ENCODE results near the gene PFN3. TPM values are rescaled to one million over a fixed set of nuclear protein-coding genes. Genes with fewer than 3 reads are reported as not detected.

PFN3 gene
- total and polyA plus RNA-seq, 2 of the 13 experiments (the other 11 are each of a cell fraction or from before 2014, with no cell fraction given) = not detected

DNA sequence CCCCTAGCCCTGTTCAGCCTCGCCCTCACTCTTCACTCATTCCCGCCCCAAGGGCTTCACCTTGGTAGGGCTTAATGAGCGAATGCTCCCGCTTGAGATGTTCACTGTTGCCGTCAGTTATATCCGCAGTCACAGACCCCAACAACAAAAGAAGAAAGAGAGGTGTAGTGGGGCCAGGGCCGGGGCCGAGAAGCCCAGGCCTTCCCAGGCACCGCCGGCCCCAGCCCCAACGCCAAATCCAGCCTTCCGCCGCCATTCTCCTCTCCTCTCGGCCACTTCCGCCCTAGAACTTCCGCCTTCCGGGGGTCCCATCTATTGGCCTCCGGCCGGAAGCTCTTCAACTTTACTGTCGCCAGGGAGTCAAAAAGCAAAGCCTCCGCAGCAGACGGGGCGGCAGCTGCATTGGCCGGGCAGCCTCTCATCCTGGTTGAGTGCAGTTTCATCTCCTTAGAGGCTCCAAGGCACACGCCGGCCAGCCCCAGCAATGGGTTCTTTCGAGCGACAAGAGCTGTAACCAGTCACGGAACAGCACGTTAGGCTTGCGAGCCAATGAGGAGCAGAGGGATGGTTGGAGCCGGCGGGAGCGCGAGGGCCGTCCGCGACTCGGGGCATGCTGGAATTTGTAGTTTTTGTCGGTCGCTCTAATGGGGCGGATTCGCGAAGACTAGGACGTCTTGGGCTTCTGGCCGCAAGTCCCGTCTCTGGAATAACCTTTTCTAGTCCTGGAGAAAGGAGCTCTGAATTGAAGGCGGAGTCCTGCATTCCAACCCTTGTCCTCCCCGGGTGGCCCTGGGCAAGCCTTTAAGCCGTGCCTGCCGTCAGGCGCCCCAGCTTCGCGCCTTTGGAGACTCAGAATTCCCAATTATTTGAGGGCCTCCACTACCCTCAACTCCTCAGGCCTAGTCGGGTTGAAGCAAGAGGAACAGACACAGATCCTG is 48.8 kb downstream of the PFN3 start, which contains the start of gene LMAN2 (continued):
- TF ChIP-seq, protein P1, sequence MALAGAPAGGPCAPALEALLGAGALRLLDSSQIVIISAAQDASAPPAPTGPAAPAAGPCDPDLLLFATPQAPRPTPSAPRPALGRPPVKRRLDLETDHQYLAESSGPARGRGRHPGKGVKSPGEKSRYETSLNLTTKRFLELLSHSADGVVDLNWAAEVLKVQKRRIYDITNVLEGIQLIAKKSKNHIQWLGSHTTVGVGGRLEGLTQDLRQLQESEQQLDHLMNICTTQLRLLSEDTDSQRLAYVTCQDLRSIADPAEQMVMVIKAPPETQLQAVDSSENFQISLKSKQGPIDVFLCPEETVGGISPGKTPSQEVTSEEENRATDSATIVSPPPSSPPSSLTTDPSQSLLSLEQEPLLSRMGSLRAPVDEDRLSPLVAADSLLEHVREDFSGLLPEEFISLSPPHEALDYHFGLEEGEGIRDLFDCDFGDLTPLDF (CRISPR knock-in tag; IDR thresholded peaks at IDR 0.05) = peak; percentile 92
- TF ChIP-seq ZNF788 (CRISPR knock-in tag; IDR thresholded peaks at IDR 0.05; ENCODE audit: borderline replicate concordance) (peak; percentile 68; the same call in 1 of the 2 replicates), HNRNPK (IDR thresholded peaks at IDR 0.05; ENCODE audit: low read depth, low read length, poor library complexity, severe bottlenecking) (no peak), KMT2A (CRISPR knock-in tag; IDR thresholded peaks at IDR 0.05) (peak; percentile 89), NR2F6 (IDR thresholded peaks at IDR 0.05) (no peak), NR2F6 (CRISPR knock-in tag; IDR thresholded peaks at IDR 0.05) (peak; percentile 28; the same call in 1 of the 2 replicates), EZH2 (conservative IDR thresholded peaks at IDR 0.05; ENCODE audit: low read depth, low read length) (no peak), HDAC1 (CRISPR knock-in tag; IDR thresholded peaks at IDR 0.05) (peak; percentile 98), ZNF720 (CRISPR knock-in tag; IDR thresholded peaks at IDR 0.05) (no peak), ZBTB7B (CRISPR knock-in tag; IDR thresholded peaks at IDR 0.05) (peak; percentile 47; the same call in 1 of the 2 replicates), ZNF205 (CRISPR knock-in tag; IDR thresholded peaks at IDR 0.05) (0 out of 2 replicates have a peak, but pooled peaks have one; percentile 22), AHR (CRISPR knock-in tag; IDR thresholded peaks at IDR 0.05) (peak; percentile 61; the same call in 1 of the 2 replicates), IRX3 (CRISPR knock-in tag; IDR thresholded peaks at IDR 0.05; ENCODE audit: borderline replicate concordance, low read depth) (peak; percentile 33; the same call in 1 of the 2 replicates), NFYC (CRISPR knock-in tag; IDR thresholded peaks at IDR 0.05) (peak; percentile 99), ZZZ3 (CRISPR knock-in tag; IDR thresholded peaks at IDR 0.05; ENCODE audit: borderline replicate concordance) (no peak), ZNF34 (CRISPR knock-in tag; IDR thresholded peaks at IDR 0.05; ENCODE audit: borderline replicate concordance) (no peak), ZBTB21 (CRISPR knock-in tag; IDR thresholded peaks at IDR 0.05) (0 out of 2 replicates have a peak, but pooled peaks have one; percentile 31)
- TF ChIP-seq, protein P2, sequence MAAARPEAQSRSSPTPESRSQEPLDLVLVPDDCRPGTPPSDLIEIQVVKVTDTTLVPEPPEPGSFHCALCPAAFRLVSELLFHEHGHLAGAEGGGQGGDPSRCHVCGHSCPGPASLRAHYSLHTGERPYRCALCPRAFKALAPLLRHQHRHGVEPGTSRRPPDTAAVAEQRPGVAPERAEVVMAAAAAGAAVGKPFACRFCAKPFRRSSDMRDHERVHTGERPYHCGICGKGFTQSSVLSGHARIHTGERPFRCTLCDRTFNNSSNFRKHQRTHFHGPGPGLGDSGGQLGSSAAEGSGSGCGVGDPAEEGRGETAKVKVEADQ (CRISPR knock-in tag; IDR thresholded peaks at IDR 0.05; ENCODE audit: borderline replicate concordance) = peak; percentile 73; the same call in 1 of the 2 replicates
- TF ChIP-seq, protein P3, sequence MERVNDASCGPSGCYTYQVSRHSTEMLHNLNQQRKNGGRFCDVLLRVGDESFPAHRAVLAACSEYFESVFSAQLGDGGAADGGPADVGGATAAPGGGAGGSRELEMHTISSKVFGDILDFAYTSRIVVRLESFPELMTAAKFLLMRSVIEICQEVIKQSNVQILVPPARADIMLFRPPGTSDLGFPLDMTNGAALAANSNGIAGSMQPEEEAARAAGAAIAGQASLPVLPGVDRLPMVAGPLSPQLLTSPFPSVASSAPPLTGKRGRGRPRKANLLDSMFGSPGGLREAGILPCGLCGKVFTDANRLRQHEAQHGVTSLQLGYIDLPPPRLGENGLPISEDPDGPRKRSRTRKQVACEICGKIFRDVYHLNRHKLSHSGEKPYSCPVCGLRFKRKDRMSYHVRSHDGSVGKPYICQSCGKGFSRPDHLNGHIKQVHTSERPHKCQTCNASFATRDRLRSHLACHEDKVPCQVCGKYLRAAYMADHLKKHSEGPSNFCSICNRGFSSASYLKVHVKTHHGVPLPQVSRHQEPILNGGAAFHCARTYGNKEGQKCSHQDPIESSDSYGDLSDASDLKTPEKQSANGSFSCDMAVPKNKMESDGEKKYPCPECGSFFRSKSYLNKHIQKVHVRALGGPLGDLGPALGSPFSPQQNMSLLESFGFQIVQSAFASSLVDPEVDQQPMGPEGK (CRISPR knock-in tag; IDR thresholded peaks at IDR 0.05) = peak; percentile 33; the same call in 1 of the 2 replicates
- TF ChIP-seq, protein P4, sequence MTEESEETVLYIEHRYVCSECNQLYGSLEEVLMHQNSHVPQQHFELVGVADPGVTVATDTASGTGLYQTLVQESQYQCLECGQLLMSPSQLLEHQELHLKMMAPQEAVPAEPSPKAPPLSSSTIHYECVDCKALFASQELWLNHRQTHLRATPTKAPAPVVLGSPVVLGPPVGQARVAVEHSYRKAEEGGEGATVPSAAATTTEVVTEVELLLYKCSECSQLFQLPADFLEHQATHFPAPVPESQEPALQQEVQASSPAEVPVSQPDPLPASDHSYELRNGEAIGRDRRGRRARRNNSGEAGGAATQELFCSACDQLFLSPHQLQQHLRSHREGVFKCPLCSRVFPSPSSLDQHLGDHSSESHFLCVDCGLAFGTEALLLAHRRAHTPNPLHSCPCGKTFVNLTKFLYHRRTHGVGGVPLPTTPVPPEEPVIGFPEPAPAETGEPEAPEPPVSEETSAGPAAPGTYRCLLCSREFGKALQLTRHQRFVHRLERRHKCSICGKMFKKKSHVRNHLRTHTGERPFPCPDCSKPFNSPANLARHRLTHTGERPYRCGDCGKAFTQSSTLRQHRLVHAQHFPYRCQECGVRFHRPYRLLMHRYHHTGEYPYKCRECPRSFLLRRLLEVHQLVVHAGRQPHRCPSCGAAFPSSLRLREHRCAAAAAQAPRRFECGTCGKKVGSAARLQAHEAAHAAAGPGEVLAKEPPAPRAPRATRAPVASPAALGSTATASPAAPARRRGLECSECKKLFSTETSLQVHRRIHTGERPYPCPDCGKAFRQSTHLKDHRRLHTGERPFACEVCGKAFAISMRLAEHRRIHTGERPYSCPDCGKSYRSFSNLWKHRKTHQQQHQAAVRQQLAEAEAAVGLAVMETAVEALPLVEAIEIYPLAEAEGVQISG (CRISPR knock-in tag; IDR thresholded peaks at IDR 0.05) = peak; percentile 93

Measured in HepG2 (cell line).